HepG2 (cell line): ENCODE results near the gene AUTS2. TPM values are rescaled to one million over a fixed set of nuclear protein-coding genes. Genes with fewer than 3 reads are reported as not detected.

Experiments used
- ATAC-seq: fragments of 200-7000 bp; cut with Tn5 transposase; 3 replicates; pipeline ENCODE4 v1.9.1; 2020; ENCODE audit warnings: mild to moderate bottlenecking, moderate library complexity
- BruUV-seq: library from RNA; stranded (reverse); fragments of 400-500 nt; replicated peaks from 2 replicates; lab custom pipeline; 2021; lab: Mats Ljungman, UMichigan
- CTCF ChIA-PET: fragments of 300-600 bp; formaldehyde crosslinking; extraction: SDS; loops from one replicate; lab custom pipeline; 2021; ENCODE audit warnings: low total read pairs, inconsistent platforms, low intra/inter-chr PET ratio; lab: Yijun Ruan, JAX
- POLR2A ChIA-PET: fragments of 350-600 bp; sonication (Branson Sonifier 250); formaldehyde crosslinking; loops from one replicate; lab custom pipeline; 2020; ENCODE audit warnings: antibody characterized with exemption, inconsistent platforms; lab: Yijun Ruan, JAX
- DNase-seq: peaks from one replicate; pipeline ENCODE4 v3.0.0-alpha.2; 2015; ENCODE audit warnings: low spot score
- FAIRE-seq: peaks from 3 replicates; lab custom pipeline; 2011; peaks lifted over from hg19 to GRCh38; lab: Jason Lieb, UNC
- H2AFZ ChIP-seq: one replicate; pipeline ENCODE4 v1.6.1; 2011; ENCODE audit warnings: low read length, inconsistent platforms
- H3K27ac ChIP-seq: fragments of 300-600 bp; 3 replicates; pipeline ENCODE4 v1.8.0; 2011; ENCODE audit warnings: mixed run types, mild to moderate bottlenecking, mixed read lengths, low read length, inconsistent platforms; ENCODE audit not compliant: insufficient read depth; ENCODE audit errors: extremely low read length
- H3K27me3 ChIP-seq, 2 experiments: fragments of 200-600 bp in 1 of 2; 2 replicates in 1 of 2; 3 replicates in 1 of 2; pipeline versions ENCODE4 v1.6.0 to v1.8.0; 2011; ENCODE audit warnings: low read length in 2 of 2, mild to moderate bottlenecking in 2 of 2, moderate library complexity in 2 of 2, inconsistent platforms in 1 of 2; ENCODE audit not compliant: insufficient read depth in 2 of 2, control insufficient read depth in 1 of 2
- H3K36me3 ChIP-seq, 2 experiments: fragments of 200-600 bp in 1 of 2; replicated peaks in 1 of 2; 2 replicates in 1 of 2; 3 replicates in 1 of 2; pipeline versions ENCODE4 v1.5.1 to v1.8.0; 2011; ENCODE audit warnings: low read length in 2 of 2, inconsistent platforms in 1 of 2; ENCODE audit not compliant: insufficient read depth in 2 of 2, control insufficient read depth in 1 of 2
- H3K4me1 ChIP-seq: 2 replicates; pipeline ENCODE4 v1.5.1; 2012; ENCODE audit warnings: low read length, inconsistent platforms; ENCODE audit not compliant: insufficient read depth
- H3K4me2 ChIP-seq: 2 replicates; pipeline ENCODE4 v1.6.0; 2011; ENCODE audit warnings: low read depth, low read length, inconsistent platforms
- H3K4me3 ChIP-seq, 3 experiments: fragments of 200-600 bp in 1 of 3; sonication (generic), shearing (Covaris generic) in 1 of 3; replicated peaks in 1 of 3; 2 replicates each; pipeline ENCODE4 v1.5.1; 2011 to 2016; ENCODE audit warnings: low read length in 3 of 3, inconsistent platforms in 2 of 3, low read depth in 2 of 3, mild to moderate bottlenecking in 2 of 3, control low read depth in 1 of 3, mixed read lengths in 1 of 3; ENCODE audit not compliant: insufficient read depth in 1 of 3
- H3K79me2 ChIP-seq: one replicate; pipeline ENCODE4 v1.6.1; 2011; ENCODE audit warnings: low read length, inconsistent platforms; ENCODE audit not compliant: insufficient read depth
- H3K9ac ChIP-seq: 2 replicates; pipeline ENCODE4 v1.6.0; 2011; ENCODE audit warnings: mild to moderate bottlenecking, low read depth, low read length, inconsistent platforms; ENCODE audit not compliant: insufficient read depth
- H3K9me3 ChIP-seq: 2 replicates; pipeline ENCODE4 v1.5.1; 2012; ENCODE audit warnings: mild to moderate bottlenecking, low read length
- H4K20me1 ChIP-seq: 2 replicates; pipeline ENCODE4 v1.6.0; 2011; ENCODE audit warnings: inconsistent platforms, mild to moderate bottlenecking, low read length, moderate library complexity; ENCODE audit not compliant: insufficient read depth
- CENPT ChIP-seq: sonication (generic); formaldehyde crosslinking; IDR thresholded peaks from 2 replicates; pipeline ENCODE4 v1.8.0; 2022; ENCODE audit warnings: low read depth, mild to moderate bottlenecking, moderate library complexity, missing genetic modification reagents
- FOXK2 ChIP-seq: fragments of 450-650 bp; IDR thresholded peaks from 2 replicates; pipeline ENCODE4 v1.6.1; 2016
- GATAD1 ChIP-seq: IDR thresholded peaks from 2 replicates; pipeline ENCODE4 v1.6.1; 2016; ENCODE audit warnings: missing genetic modification reagents, missing compliant biosample characterization
- KDM5A ChIP-seq: fragments of 200-600 bp; sonication (generic); IDR thresholded peaks from 2 replicates; pipeline ENCODE4 v1.7.0; 2018; ENCODE audit warnings: antibody characterized with exemption, mild to moderate bottlenecking, low read length, borderline replicate concordance
- KLF15 ChIP-seq: sonication (generic); formaldehyde crosslinking; IDR thresholded peaks from 2 replicates; pipeline ENCODE4 v1.8.1; 2023; ENCODE audit warnings: borderline replicate concordance, mild to moderate bottlenecking, inconsistent platforms, missing genetic modification reagents, mixed read lengths
- NR1H2 ChIP-seq: sonication (generic); formaldehyde crosslinking; IDR thresholded peaks from 2 replicates; pipeline ENCODE4 v1.8.1; 2022; ENCODE audit warnings: low read depth, missing genetic modification reagents, borderline replicate concordance
- PAX8 ChIP-seq: sonication (generic); formaldehyde crosslinking; IDR thresholded peaks from 2 replicates; pipeline ENCODE4 v1.8.0; 2022; ENCODE audit warnings: mild to moderate bottlenecking, missing genetic modification reagents, borderline replicate concordance
- REL ChIP-seq: sonication (generic); formaldehyde crosslinking; conservative IDR thresholded peaks from 2 replicates; pipeline ENCODE4 v1.8.0; 2022; ENCODE audit warnings: mild to moderate bottlenecking, missing genetic modification reagents, moderate library complexity
- SATB2 ChIP-seq: sonication (generic); formaldehyde crosslinking; IDR thresholded peaks from 2 replicates; pipeline ENCODE4 v1.5.0; 2020; ENCODE audit warnings: missing genetic modification reagents
- SPEN ChIP-seq: sonication (generic); formaldehyde crosslinking; IDR thresholded peaks from 2 replicates; pipeline ENCODE4 v1.5.1; 2020; ENCODE audit warnings: low read depth, mild to moderate bottlenecking, missing genetic modification reagents
- SUZ12 ChIP-seq: fragments of 150-350 bp; IDR thresholded peaks from 2 replicates; pipeline ENCODE4 v1.6.1; 2014; ENCODE audit warnings: low read depth, low read length
- ZNF441 ChIP-seq: sonication (generic); formaldehyde crosslinking; IDR thresholded peaks from 2 replicates; pipeline ENCODE4 v1.7.0; 2021; ENCODE audit warnings: missing genetic modification reagents, borderline replicate concordance
- ZNF75D ChIP-seq: sonication (generic); formaldehyde crosslinking; IDR thresholded peaks from 2 replicates; pipeline ENCODE4 v1.8.1; 2023; ENCODE audit warnings: missing genetic modification reagents, mild to moderate bottlenecking, borderline replicate concordance
- WGBS: methylation state at CpG from one replicate; pipeline ENCODE4 v1.1.6; 2017; ENCODE audit warnings: low lambda C conversion rate; 5-methylcytosine and 5-hydroxymethylcytosine counted together
- in situ Hi-C: cut with HindIII; loops from 2 replicates; pipeline ENCODE4 v1.10.0; 2017; ENCODE audit warnings: low pct_unique_long_range_greater_than_20kb; ENCODE audit not compliant: extremely low pct_ligation_motif_present
- intact Hi-C: fragments of 100-400 bp; cut with micrococcal nuclease; formaldehyde crosslinking; loops from one replicate; pipeline ENCODE4 v1.10.0; 2022; ENCODE audit not compliant: unreplicated experiment
- polyA plus RNA-seq, 8 experiments: library from polyadenylated mRNA; depleted of rRNA in 3 of 8; stranded (reverse) in 7 of 8; unstranded in 1 of 8; fragments of >200 nt; fragmentation: Illumina TruSeq in 4 of 8; extraction: Trizol in 4 of 8; gene quantifications; 2 replicates each; pipeline versions ENCODE4 v1.2.1 to v1.2.3, GENCODE V29; 2011 to 2016; ENCODE audit warnings: low read depth in 4 of 8, missing spikeins in 1 of 8, mixed read lengths in 1 of 8; ENCODE audit not compliant: insufficient read depth in 1 of 8
- total RNA-seq, 5 experiments: library from RNA; depleted of rRNA; stranded (reverse); fragments of >200 nt; fragmentation: Illumina TruSeq; extraction: Trizol; gene quantifications; 2 replicates each; pipeline ENCODE4 v1.2.3, GENCODE V29; 2016; ENCODE audit warnings: low read depth in 1 of 5
- TF ChIP-seq, protein P1 (sequence below): sonication (generic); formaldehyde crosslinking; conservative IDR thresholded peaks from 2 replicates; pipeline ENCODE4 v1.8.0; 2022; ENCODE audit warnings: low read depth, missing genetic modification reagents
- TF ChIP-seq, protein P2 (sequence below): sonication (generic); formaldehyde crosslinking; IDR thresholded peaks from 2 replicates; pipeline ENCODE4 v1.8.0; 2022; ENCODE audit warnings: missing genetic modification reagents, mild to moderate bottlenecking, borderline replicate concordance
- TF ChIP-seq, protein P3 (sequence below): sonication (generic); formaldehyde crosslinking; IDR thresholded peaks from 2 replicates; pipeline ENCODE4 v1.5.1; 2020; ENCODE audit warnings: missing genetic modification reagents, mild to moderate bottlenecking, borderline replicate concordance
- TF ChIP-seq, protein P4 (sequence below): IDR thresholded peaks from 2 replicates; pipeline ENCODE4 v1.6.1; 2018; ENCODE audit warnings: missing genetic modification reagents, mild to moderate bottlenecking, missing compliant biosample characterization

Gene AUTS2
- total and polyA plus RNA-seq, 2 of the 13 experiments (the other 11 are each of a cell fraction or from before 2014, with no cell fraction given): 0.38 TPM; not detected in 1

DNA sequence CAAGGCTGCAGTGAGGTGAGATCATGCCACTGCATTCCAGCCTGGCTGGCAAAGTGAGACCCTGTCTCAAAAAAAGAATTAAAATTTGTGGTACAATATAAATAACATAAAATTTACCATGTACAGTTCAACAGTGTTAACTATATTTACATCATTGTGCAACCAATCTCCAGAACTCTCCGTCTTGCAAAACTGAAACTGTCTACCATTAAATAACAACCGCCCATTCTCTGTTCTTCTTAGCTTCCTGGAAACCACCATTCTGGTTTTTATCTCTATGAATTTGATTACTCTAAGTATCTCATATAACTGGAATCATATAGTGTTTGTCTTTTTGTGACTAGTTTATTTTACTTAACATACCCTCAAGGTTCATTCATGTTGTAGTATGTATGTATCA is 167.6 kb downstream of the AUTS2 start:
- Histone ChIP-seq H3K27me3 (no peaks in the 10 kb centered on the region), H3K4me3 (no peak overlapping the region), H3K27ac (no peak overlapping the region), H4K20me1 (no peaks in the 10 kb centered on the region), H3K79me2 (no peaks in the 10 kb centered on the region), H3K36me3 (no peaks in the 10 kb centered on the region), H3K9ac (no peak overlapping the region), H2AFZ (no peak overlapping the region), H3K4me1 (no peaks in the 10 kb centered on the region)
- CTCF ChIA-PET: no interaction called here
- ATAC-seq (no peak), DNase-seq (no peak)
- in situ Hi-C loops: no loop called here
- 70% methylated on average over 2 of the region's 2 CpGs for WGBS
- no peak for TF ChIP-seq ZNF75D (CRISPR knock-in tag)
- no peak for TF ChIP-seq KLF15 (CRISPR knock-in tag)
- no peak for TF ChIP-seq REL
- TF ChIP-seq KDM5A: no peak
- no peak for TF ChIP-seq GATAD1 (CRISPR knock-in tag)
- TF ChIP-seq SATB2 (CRISPR knock-in tag): no peak
- TF ChIP-seq, protein P1, sequence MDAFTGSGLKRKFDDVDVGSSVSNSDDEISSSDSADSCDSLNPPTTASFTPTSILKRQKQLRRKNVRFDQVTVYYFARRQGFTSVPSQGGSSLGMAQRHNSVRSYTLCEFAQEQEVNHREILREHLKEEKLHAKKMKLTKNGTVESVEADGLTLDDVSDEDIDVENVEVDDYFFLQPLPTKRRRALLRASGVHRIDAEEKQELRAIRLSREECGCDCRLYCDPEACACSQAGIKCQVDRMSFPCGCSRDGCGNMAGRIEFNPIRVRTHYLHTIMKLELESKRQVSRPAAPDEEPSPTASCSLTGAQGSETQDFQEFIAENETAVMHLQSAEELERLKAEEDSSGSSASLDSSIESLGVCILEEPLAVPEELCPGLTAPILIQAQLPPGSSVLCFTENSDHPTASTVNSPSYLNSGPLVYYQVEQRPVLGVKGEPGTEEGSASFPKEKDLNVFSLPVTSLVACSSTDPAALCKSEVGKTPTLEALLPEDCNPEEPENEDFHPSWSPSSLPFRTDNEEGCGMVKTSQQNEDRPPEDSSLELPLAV (CRISPR knock-in tag): no peak
- TF ChIP-seq, protein P2, sequence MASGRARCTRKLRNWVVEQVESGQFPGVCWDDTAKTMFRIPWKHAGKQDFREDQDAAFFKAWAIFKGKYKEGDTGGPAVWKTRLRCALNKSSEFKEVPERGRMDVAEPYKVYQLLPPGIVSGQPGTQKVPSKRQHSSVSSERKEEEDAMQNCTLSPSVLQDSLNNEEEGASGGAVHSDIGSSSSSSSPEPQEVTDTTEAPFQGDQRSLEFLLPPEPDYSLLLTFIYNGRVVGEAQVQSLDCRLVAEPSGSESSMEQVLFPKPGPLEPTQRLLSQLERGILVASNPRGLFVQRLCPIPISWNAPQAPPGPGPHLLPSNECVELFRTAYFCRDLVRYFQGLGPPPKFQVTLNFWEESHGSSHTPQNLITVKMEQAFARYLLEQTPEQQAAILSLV (CRISPR knock-in tag): no peak
- TF ChIP-seq PAX8 (CRISPR knock-in tag): no peak
- no peak for TF ChIP-seq SUZ12
- no peak for TF ChIP-seq SPEN (CRISPR knock-in tag)
- no peak for TF ChIP-seq ZNF441
- TF ChIP-seq, protein P3, sequence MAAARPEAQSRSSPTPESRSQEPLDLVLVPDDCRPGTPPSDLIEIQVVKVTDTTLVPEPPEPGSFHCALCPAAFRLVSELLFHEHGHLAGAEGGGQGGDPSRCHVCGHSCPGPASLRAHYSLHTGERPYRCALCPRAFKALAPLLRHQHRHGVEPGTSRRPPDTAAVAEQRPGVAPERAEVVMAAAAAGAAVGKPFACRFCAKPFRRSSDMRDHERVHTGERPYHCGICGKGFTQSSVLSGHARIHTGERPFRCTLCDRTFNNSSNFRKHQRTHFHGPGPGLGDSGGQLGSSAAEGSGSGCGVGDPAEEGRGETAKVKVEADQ (CRISPR knock-in tag): no peak
- TF ChIP-seq FOXK2: no peak
- no peak for TF ChIP-seq CENPT
- TF ChIP-seq NR1H2 (CRISPR knock-in tag): no peak
- TF ChIP-seq, protein P4, sequence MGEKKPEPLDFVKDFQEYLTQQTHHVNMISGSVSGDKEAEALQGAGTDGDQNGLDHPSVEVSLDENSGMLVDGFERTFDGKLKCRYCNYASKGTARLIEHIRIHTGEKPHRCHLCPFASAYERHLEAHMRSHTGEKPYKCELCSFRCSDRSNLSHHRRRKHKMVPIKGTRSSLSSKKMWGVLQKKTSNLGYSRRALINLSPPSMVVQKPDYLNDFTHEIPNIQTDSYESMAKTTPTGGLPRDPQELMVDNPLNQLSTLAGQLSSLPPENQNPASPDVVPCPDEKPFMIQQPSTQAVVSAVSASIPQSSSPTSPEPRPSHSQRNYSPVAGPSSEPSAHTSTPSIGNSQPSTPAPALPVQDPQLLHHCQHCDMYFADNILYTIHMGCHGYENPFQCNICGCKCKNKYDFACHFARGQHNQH (CRISPR knock-in tag): no peak
- TF ChIP-seq, all 625 proteins: peak for 0
- POLR2A ChIA-PET: no interaction called here
- Histone ChIP-seq H3K4me2 (no peak overlapping the region), H3K9me3 (no peaks in the 10 kb centered on the region)
- no TSS peak for BruUV-seq
- intact Hi-C loops: no loop called here
- FAIRE-seq: no peak
